GM21360 (cell line): ENCODE data around the gene ATM.

ENCODE experiments used
- ATAC-seq: cut with Tn5 transposase; IDR thresholded peaks from one replicate; pipeline ENCODE4 v1.9.1; 2021; ENCODE audit warnings: mild to moderate bottlenecking, moderate library complexity; ENCODE audit not compliant: unreplicated experiment

The ATM gene, protein sequence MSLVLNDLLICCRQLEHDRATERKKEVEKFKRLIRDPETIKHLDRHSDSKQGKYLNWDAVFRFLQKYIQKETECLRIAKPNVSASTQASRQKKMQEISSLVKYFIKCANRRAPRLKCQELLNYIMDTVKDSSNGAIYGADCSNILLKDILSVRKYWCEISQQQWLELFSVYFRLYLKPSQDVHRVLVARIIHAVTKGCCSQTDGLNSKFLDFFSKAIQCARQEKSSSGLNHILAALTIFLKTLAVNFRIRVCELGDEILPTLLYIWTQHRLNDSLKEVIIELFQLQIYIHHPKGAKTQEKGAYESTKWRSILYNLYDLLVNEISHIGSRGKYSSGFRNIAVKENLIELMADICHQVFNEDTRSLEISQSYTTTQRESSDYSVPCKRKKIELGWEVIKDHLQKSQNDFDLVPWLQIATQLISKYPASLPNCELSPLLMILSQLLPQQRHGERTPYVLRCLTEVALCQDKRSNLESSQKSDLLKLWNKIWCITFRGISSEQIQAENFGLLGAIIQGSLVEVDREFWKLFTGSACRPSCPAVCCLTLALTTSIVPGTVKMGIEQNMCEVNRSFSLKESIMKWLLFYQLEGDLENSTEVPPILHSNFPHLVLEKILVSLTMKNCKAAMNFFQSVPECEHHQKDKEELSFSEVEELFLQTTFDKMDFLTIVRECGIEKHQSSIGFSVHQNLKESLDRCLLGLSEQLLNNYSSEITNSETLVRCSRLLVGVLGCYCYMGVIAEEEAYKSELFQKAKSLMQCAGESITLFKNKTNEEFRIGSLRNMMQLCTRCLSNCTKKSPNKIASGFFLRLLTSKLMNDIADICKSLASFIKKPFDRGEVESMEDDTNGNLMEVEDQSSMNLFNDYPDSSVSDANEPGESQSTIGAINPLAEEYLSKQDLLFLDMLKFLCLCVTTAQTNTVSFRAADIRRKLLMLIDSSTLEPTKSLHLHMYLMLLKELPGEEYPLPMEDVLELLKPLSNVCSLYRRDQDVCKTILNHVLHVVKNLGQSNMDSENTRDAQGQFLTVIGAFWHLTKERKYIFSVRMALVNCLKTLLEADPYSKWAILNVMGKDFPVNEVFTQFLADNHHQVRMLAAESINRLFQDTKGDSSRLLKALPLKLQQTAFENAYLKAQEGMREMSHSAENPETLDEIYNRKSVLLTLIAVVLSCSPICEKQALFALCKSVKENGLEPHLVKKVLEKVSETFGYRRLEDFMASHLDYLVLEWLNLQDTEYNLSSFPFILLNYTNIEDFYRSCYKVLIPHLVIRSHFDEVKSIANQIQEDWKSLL (N-terminal part only)

DNA sequence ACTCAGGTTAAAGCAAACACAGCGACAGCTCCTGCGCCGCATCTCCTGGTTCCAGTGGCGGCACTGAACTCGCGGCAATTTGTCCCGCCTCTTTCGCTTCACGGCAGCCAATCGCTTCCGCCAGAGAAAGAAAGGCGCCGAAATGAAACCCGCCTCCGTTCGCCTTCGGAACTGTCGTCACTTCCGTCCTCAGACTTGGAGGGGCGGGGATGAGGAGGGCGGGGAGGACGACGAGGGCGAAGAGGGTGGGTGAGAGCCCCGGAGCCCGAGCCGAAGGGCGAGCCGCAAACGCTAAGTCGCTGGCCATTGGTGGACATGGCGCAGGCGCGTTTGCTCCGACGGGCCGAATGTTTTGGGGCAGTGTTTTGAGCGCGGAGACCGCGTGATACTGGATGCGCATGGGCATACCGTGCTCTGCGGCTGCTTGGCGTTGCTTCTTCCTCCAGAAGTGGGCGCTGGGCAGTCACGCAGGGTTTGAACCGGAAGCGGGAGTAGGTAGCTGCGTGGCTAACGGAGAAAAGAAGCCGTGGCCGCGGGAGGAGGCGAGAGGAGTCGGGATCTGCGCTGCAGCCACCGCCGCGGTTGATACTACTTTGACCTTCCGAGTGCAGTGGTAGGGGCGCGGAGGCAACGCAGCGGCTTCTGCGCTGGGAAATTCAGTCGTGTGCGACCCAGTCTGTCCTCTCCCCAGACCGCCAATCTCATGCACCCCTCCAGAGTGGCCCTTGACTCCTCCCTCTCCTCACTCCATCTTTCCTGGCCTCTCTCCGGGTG is at the start of gene ATM, which contains the start of gene NPAT:
Gene ATM, plus strand, starts transcription at position 494 of the 774 bp plus-strand sequence. CDS start 4,558 bp downstream, outside the sequence.
Gene NPAT, minus strand, starts transcription at position 65 of the 774 bp plus-strand sequence. CDS start 102 bp downstream, outside the sequence.
- ATAC-seq, result peak; percentile 75

DNA sequence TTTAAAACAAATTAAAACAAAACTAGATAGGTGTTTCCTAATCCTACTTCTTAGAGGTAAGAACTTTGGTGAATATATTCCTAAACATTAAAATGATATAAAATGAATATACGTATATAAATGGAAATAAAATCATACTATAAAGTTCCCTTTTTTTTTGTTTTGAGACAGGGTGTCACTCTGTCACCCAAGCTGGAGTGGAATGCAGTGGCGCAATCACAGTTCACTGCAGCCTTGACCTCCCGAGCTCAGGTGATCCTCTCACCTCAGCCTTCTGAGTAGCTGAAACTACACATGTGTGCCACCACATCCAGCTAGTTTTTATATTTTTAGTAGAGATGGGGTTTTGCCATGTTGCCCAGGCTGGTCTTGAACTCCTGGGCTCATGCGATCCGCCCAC is 45.3 kb upstream of the ATM start:
- no peak for ATAC-seq

DNA sequence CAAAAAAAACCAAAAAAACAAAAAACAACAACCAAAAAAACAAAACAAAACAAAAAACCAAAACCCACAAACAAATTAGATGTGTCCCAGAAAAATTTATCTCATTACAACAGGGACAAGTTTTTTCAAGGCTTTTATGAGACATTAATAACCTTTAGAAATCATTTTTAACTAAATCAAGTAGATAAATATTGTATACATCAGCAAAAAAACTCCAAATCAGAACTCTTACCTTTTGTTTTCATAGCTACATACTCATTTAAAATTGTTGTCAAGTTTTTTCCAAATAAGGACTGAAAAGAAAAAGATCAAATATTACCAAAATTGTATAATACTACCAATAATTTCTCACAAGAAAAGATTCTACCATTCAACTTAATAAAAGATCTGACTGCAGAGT is 29.1 kb upstream of the ATM start:
- ATAC-seq, result no peak

DNA sequence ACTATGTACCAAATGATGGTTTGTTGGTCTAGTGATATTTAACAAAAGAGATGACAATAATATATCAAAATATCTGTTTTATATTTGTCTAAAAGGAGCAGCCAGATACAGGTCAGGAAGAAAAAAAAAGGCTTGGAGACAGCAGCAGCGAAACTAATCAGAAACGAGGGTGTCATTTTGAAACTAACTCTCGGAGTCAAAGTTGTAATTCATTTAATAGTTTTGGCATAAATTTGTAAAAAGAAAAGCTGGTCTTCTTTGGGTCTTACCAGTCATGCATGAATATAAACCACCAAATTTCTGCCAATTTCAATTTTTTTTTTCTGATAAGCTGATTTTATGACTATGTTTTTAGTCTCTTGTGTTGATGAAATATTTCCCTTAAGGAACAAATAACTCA is 26.0 kb upstream of the ATM start:
- ATAC-seq, result no peak

DNA sequence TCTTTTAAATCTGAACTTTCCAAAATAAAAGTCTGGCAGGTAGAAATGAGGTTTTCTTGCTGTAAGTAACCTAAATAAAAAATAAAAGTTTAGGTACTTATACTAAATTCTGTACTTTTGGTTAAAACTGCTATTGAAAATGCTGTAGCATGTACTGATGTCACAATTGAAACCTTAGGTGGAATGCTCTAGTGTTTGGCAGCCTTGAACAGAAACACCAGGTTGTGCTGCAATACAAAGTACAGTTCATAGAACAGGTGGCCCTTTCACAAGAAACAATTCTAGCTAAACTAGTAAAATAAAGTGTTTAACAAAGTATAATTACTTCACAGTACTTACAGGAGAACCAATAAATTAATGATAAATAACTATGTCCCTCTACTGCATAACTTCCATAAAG is 25.5 kb upstream of the ATM start:
- peak; percentile 31 for ATAC-seq

DNA sequence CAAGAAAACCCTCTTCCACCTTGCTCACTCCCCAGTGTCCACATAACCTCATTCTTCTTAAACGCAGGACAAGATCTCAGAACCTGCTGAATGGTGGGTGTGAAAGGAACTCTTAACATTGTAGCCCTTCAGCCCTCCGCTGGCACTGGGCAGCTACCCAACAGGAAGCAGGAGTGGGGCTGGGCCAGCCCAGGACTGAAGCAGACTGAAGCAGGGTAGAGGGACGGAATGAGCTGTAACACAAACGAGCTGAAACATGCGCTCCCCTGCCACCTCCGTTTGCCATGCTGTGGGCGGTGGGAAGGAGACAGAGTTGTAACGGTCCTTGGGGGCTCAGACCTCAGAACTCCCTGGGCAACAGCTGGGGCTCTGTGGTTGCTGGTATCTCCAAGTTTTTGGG is 24.0 kb upstream of the ATM start:
- no peak for ATAC-seq

DNA sequence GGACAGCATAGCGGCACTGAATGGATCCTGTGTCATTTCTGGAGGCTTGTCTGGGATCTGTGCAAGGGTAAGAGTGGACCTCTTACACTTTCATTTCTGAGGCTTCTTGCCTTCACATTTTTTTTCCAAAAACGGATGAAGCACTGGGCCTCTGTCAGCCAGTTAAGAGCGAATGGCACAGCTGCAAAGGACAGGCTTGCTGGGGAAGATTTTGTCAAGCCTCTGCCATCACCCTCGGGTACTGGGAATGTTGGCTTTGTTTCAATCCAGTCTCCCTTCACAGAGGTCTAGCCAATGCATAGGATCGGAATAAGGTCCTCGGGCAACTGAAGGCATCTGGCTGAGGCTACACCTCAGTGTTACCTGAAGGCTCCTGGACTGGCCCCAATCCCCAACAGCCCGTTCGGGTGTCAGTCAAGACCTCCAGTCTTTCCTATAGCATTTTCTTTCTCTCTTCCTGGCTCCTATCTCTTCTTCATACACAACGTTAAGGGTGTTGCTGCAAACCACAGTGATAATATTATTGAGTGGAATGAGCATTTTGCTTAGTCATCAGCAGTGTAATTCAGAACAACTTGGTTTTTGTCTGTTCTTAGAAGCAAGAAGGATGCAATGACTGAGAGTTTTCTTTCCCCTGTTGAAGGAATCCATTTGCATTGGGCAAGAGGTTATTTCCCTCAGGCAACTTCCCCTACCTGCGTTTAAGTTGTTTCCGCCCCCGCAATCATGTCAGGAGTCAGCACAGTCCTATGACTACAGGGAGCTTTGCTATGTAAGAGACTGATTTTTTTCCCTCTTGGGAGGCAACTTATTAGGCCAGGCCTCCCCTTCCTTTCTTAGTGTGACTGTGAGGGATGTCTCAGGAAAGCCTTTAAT is 23.2 kb upstream of the ATM start:
- ATAC-seq, result peak; percentile 74

GRCh38 chr11:108203075-108203474 is 19.8 kb upstream of the ATM start:
- ATAC-seq, result no peak

DNA sequence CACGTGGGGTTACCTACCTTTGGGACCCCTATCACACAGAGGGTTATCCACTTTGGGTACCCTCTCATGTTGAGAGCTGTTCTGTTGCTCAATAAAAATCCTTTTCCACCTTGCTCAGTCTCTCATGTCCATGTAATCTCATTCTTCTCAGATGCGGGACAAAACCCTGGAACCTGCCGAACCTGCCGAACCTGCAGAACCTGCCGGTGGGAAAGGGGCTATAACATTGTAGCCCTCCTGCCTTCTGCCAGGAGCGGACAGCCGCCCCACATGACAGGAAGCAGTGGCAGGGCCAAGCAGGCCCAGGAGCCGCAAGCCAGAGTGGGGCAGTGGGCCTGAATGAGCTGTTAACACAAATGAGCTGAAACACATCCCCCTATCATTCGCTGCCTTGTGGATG is 18.5 kb upstream of the ATM start:
- no peak for ATAC-seq

DNA sequence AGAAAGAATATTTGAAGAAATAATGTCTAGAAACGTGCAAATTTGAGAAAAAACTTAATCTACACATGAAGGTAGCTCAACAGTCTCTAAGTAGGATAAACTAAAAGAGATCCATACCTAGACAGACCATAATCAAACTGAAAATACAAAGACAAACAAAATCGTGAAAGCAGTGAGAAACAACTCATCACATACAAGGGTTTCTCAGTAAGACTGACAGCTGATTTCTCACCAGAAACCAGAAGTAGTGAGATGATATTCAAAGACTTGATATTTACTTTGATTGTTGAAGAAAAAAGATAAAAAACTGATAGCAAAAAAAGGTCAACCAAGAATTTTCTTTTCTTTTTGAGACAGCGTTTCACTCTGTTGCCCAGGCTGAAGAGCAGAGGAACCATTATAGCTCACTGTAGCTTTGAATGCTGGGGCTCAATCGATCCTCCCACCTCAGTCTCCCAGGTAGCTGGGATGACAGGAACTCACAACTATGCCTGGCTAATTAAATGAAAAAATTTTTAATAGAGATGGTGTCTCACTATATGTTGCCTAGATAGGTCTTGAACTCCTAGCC is 17.9 kb upstream of the ATM start:
- no peak for ATAC-seq

DNA sequence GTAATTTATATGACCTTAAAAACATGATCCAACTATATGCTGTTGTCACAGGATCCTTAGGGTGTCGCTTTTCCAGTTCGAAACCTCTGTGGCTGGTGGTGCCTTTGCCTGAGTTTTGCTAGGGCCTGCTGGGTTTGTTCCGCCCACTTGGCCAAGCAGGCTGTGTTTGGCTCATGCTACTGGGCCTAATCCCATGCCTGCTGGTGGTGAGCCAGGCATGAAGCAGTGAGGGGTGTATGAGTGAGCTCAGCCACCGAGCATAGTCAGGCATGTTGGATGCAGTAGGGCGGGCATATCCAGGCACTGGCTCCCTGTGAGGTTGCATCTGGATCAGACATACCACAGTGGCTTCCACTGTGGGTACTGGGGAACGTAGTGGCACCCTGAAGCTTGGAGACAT is 16.7 kb upstream of the ATM start:
- no peak for ATAC-seq

DNA sequence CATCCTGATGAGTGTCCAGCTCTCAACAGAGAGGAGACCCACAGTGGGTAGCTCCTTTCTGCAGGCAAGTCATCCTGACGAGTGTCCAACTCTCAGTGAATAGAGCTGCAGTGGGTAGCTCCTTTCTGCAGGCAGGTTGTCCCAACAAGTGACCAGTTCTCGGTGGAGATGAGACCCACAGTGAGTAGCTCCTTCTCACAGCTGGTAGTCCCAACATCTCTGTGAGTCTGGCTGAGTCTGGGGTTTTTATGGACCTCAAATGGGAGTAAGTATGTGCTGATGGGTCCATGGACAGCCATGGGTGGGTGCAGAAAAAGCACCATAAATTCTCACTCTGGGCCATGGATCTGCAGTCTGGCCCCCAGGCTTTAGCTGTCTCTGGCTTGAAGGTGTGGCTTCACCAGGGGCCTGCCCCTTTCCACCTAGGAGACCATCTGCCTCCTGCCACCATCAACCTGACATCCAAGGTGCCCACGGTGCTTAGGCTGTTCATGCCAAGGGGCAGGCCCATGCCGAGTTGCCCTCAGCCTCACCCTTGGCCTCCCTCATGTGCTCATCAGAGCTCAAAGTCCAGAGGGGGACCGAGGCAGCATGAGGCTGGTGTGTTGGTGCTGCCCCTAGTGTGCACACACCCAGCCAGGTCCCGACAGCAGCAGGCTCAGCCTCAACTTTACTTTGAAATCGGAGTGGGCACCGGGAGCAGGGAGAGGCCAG is 15.7 kb upstream of the ATM start:
- ATAC-seq, result no peak

GRCh38 chr11:108207683-108208060 is 15.2 kb upstream of the ATM start:
- no peak for ATAC-seq

DNA sequence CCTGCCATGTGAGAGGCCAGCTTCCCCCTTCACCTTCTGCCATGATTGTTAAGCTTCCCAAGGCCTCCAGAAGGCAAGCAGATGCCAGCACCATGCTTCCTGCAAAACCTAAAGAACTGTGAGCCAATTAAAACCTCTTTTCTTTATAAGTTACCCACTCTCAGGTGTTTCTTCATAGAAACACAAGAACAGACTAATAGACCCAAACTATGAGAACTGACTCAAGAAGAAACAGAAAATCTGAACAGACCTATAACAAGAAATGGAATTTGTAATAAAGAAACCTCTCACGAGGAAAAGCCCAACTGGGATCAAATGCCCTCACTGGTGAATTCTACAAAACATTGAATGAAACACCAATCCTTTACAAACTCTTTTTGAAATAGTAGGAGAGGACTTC is 12.4 kb upstream of the ATM start:
- no peak for ATAC-seq

DNA sequence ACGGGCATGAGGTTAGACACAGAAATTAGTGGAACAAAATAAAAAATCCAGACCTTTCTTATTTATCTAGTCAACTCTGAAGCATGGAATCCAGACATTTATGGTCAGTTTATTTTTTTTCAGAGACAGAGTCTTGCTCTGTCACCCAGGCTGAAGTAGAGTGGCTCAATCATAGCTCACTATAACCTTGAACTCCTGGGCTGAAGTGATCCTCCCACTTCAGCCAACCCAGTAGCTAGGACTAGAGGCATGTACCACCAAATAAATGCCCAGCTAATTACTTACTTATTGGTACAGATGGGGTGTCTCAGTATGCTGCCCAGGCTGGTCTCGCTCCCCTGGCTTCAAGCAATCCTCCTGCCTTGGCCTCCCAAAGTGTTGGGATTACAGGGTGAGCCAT is 9.1 kb upstream of the ATM start:
- no peak for ATAC-seq

- ATAC-seq, result no peak
Observed at GRCh38 chr11:108216988-108217387, 5.9 kb upstream of the ATM start.

- no peak for ATAC-seq
Observed at GRCh38 chr11:108218455-108218854, 4.4 kb upstream of the ATM start.
